Fibroblast of lung (primary cell): ENCODE data around the gene PPM1H. TPM values are rescaled to one million over a fixed set of nuclear protein-coding genes. Genes with fewer than 3 reads are reported as not detected.

ENCODE experiments used
- DNase-seq, 2 donors: peaks; one replicate each; pipeline versions ENCODE4 v3.0.0 to v3.0.0-alpha.2; 2010; ENCODE audit warnings: low read depth in 2 of 2
- H2AFZ ChIP-seq: 2 replicates; pipeline ENCODE4 v1.5.1; 2012; ENCODE audit warnings: low read length, control low read depth, inconsistent platforms
- H3K27ac ChIP-seq: 2 replicates; pipeline ENCODE4 v1.5.1; 2011; ENCODE audit warnings: low read length, control low read depth; ENCODE audit not compliant: insufficient read depth
- H3K27me3 ChIP-seq: 2 replicates; pipeline ENCODE4 v1.5.1; 2011; ENCODE audit warnings: mild to moderate bottlenecking, low read length; ENCODE audit not compliant: control insufficient read depth, insufficient read depth
- H3K36me3 ChIP-seq: 2 replicates; pipeline ENCODE4 v1.5.1; 2011; ENCODE audit warnings: low read length; ENCODE audit not compliant: control insufficient read depth, insufficient read depth
- H3K4me1 ChIP-seq: 2 replicates; pipeline ENCODE4 v1.5.1; 2011; ENCODE audit warnings: low read length; ENCODE audit not compliant: control insufficient read depth, insufficient read depth; ENCODE audit errors: extremely low read depth
- H3K4me2 ChIP-seq: 2 replicates; pipeline ENCODE4 v1.5.1; 2011; ENCODE audit warnings: low read length, control low read depth; ENCODE audit not compliant: insufficient read depth; ENCODE audit errors: extremely low read depth
- H3K4me3 ChIP-seq, 4 experiments: fragments of 200-600 bp in 1 of 4; sonication (generic) in 1 of 4; replicated peaks in 1 of 4; 2 replicates each; pipeline ENCODE4 v1.5.1; 2011 to 2016; ENCODE audit warnings: low read length in 4 of 4, low read depth in 3 of 4, mild to moderate bottlenecking in 3 of 4, control low read depth in 2 of 4, inconsistent platforms in 1 of 4, mixed read lengths in 1 of 4; ENCODE audit not compliant: insufficient read depth in 1 of 4; ENCODE audit errors: control extremely low read depth in 1 of 4
- H3K79me2 ChIP-seq: 2 replicates; pipeline ENCODE4 v1.5.1; 2012; ENCODE audit warnings: mild to moderate bottlenecking, low read length, inconsistent platforms; ENCODE audit not compliant: control insufficient read depth, insufficient read depth
- H3K9ac ChIP-seq: 2 replicates; pipeline ENCODE4 v1.5.1; 2011; ENCODE audit warnings: mild to moderate bottlenecking, low read length, control low read depth; ENCODE audit not compliant: insufficient read depth
- H3K9me3 ChIP-seq: 2 replicates; pipeline ENCODE4 v1.5.1; 2012; ENCODE audit warnings: low read depth, low read length; ENCODE audit not compliant: control insufficient read depth, insufficient read depth
- H4K20me1 ChIP-seq: 2 replicates; pipeline ENCODE4 v1.5.1; 2011; ENCODE audit warnings: low read length; ENCODE audit not compliant: control insufficient read depth, insufficient read depth; ENCODE audit errors: extremely low read depth
- CTCF ChIP-seq, 2 donors: IDR thresholded peaks in 1 of 2; conservative IDR thresholded peaks in 1 of 2; 1 replicate in 1 of 2; 2 replicates in 1 of 2; pipeline ENCODE4 v1.5.1; 2011 to 2012; ENCODE audit warnings: low read length in 2 of 2, control low read depth in 1 of 2, inconsistent platforms in 1 of 2, low read depth in 1 of 2, mild to moderate bottlenecking in 1 of 2
- EZH2 ChIP-seq: IDR thresholded peaks from 2 replicates; pipeline ENCODE4 v1.5.1; 2012; ENCODE audit warnings: low read length, control low read depth, mild to moderate bottlenecking; ENCODE audit errors: missing control alignments
- polyA plus RNA-seq, 2 donors: library from polyadenylated mRNA; depleted of rRNA in 1 of 2; stranded (reverse) in 1 of 2; unstranded in 1 of 2; fragments of >200 nt; gene quantifications; 2 replicates each; pipeline ENCODE4 v1.2.1, GENCODE V29; 2011 to 2012; ENCODE audit warnings: missing spikeins in 1 of 2
- total RNA-seq: library from RNA; depleted of rRNA; stranded (reverse); fragments of >200 nt; gene quantifications from 2 replicates; pipeline ENCODE4 v1.2.1, GENCODE V29; 2014

The PPM1H gene
- total and polyA plus RNA-seq, 2 donors (not counting 1 experiment from before 2014, with no cell fraction given), result 0.57 to 3.1 TPM

GRCh38 chr12:62873116-62873825 lies 61.7 kb downstream of the PPM1H start:
- Histone ChIP-seq H3K4me2 (no peak overlapping the region), H3K4me1 (no peaks in the 10 kb centered on the region), H2AFZ (no peak overlapping the region), H3K9ac (no peak overlapping the region), H3K79me2 (no peaks in the 10 kb centered on the region), H3K36me3 (no peaks in the 10 kb centered on the region), H4K20me1 (no peaks in the 10 kb centered on the region), H3K27ac (no peak overlapping the region), H3K9me3 (no peaks in the 10 kb centered on the region), H3K27me3 (no peaks in the 10 kb centered on the region), H3K4me3 (no peak overlapping the region)
- no peak for DNase-seq
- no peak for TF ChIP-seq CTCF (conservative IDR thresholded peaks at IDR 0.05 in 1 of 2, IDR thresholded peaks at IDR 0.05 in 1 of 2; ENCODE audit: low read depth in 1 of 2, low read length in 2 of 2)
- TF ChIP-seq EZH2, result no peak

GRCh38 chr12:62868820-62869219 lies 66.1 kb downstream of the PPM1H start:
- H3K4me1 ChIP-seq, result peaks cover 15% of the 10 kb centered on the region
- no peaks in the 10 kb centered on the region for H3K27me3 ChIP-seq
- TF ChIP-seq EZH2 (no peak), CTCF (conservative IDR thresholded peaks at IDR 0.05 in 1 of 2, IDR thresholded peaks at IDR 0.05 in 1 of 2; ENCODE audit: low read depth in 1 of 2, low read length in 2 of 2) (no peak)
- H3K27ac ChIP-seq, result no peak overlapping the region
- no peaks in the 10 kb centered on the region for H3K36me3 ChIP-seq
- H3K4me2 ChIP-seq, result no peak overlapping the region
- no peak overlapping the region for H2AFZ ChIP-seq
- H3K9ac ChIP-seq, result no peak overlapping the region
- no peaks in the 10 kb centered on the region for H3K79me2 ChIP-seq
- H3K9me3 ChIP-seq, result no peaks in the 10 kb centered on the region
- H3K4me3 ChIP-seq, result no peak overlapping the region
- DNase-seq, result no peak
- no peaks in the 10 kb centered on the region for H4K20me1 ChIP-seq

- H3K4me2 ChIP-seq, result peak overlapping the region; percentile 26
- no peak overlapping the region for H3K4me3 ChIP-seq
- TF ChIP-seq EZH2, result no peak
- no peak for TF ChIP-seq CTCF (conservative IDR thresholded peaks at IDR 0.05 in 1 of 2, IDR thresholded peaks at IDR 0.05 in 1 of 2; ENCODE audit: low read depth in 1 of 2, low read length in 2 of 2)
- no peaks in the 10 kb centered on the region for H3K9me3 ChIP-seq
- no peaks in the 10 kb centered on the region for H3K36me3 ChIP-seq
- no peak overlapping the region for H3K9ac ChIP-seq
- H4K20me1 ChIP-seq, result no peaks in the 10 kb centered on the region
- peaks cover 30% of the 10 kb centered on the region for H3K4me1 ChIP-seq
- no peaks in the 10 kb centered on the region for H3K27me3 ChIP-seq
- H3K79me2 ChIP-seq, result no peaks in the 10 kb centered on the region
- H2AFZ ChIP-seq, result peak overlapping the region; percentile 6
- peak; percentile 33 to 91 for DNase-seq
- peak overlapping the region; percentile 60 for H3K27ac ChIP-seq
These were observed 68.4 kb downstream of the PPM1H start for GRCh38 chr12:62866451-62867082.
